ENCODE measurements around the gene TET2. TPM values are rescaled to one million over a fixed set of nuclear protein-coding genes. Genes with fewer than 3 reads are reported as not detected.

TET2 gene
- total and polyA plus RNA-seq, 5 donors from 2014 or later, result 9.9 to 53.2 (median 19.7) TPM

DNA sequence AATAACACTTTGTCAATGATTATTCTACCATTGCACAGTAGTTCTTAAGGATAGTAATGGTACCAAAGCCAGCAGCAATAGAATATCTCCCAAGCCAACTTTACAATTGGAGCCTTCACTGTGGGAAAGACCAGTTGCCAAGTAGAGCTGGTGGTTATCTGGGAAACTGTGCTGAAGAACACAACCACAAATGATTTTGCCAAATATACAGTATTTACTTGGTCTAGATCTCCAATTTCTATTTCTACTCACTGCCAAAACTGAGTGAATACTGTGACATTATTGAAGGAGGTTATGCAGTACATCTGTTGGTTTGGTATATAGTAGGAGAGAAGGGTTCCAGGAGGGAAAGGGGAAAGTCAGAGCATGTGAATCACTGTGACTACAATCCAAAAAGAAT is 3.8 kb downstream of the TET2 start:
- Mint-ChIP-seq H3K9me3 (peaks cover 0 to 4% (median 0%) of the 10 kb centered on the region in 7 donors), H3K36me3 (no peaks in the 10 kb centered on the region), H3K4me3 (no peak overlapping the region), H3K27me3 (peaks cover 9% of the 10 kb centered on the region), H3K27ac (peak overlapping the region in 1 of 3 donors; percentile 5), H3K4me1 (peaks cover 42 to 67% (median 54%) of the 10 kb centered on the region in 4 donors)
- peak overlapping the region; percentile 34 for H3K4me3 ChIP-seq (ENCODE audit: low read depth, low read length)
- DNase-seq (no peak), ATAC-seq (ENCODE audit: low read depth in 2 of 2) (no peak)
- H3K27me3 ChIP-seq (ENCODE audit: control insufficient read depth, insufficient read depth, low read length), result no peaks in the 10 kb centered on the region
- no peaks in the 10 kb centered on the region for H3K36me3 ChIP-seq (ENCODE audit: control insufficient read depth, insufficient read depth, low read length)
- H3K27ac ChIP-seq (ENCODE audit: insufficient read depth, low read length, poor library complexity, severe bottlenecking), result no peak overlapping the region
- H3K4me1 ChIP-seq (ENCODE audit: control insufficient read depth, insufficient read depth, low read length, poor library complexity, severe bottlenecking), result peaks cover 26% of the 10 kb centered on the region
- H3K9me3 ChIP-seq (ENCODE audit: control insufficient read depth in 2 of 2, low read length in 2 of 2), result no peaks in the 10 kb centered on the region

DNA sequence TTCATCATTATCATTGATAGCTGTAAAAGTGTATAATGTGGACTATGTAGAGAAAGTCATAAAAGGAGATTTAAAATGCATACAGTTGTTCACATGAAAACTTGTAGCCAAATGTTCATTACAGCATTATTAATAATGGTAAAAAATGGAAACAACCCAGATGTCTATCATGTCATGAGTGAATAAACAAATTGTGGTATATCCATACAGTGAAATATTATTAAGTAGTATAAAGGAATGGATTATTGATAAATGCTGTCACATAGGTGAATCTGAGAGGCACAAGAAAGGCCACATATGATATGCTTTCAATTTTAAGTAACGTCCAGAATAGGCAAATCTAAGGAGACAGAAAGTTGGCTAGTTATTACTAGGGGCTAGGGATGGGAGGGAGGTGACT is 7.1 kb downstream of the TET2 start:
- H3K9me3 Mint-ChIP-seq, result no peaks in the 10 kb centered on the region

GRCh38 chr4:105154576-105154975 is 7.9 kb downstream of the TET2 start:
- no peaks in the 10 kb centered on the region for H3K36me3 ChIP-seq (ENCODE audit: control insufficient read depth, insufficient read depth, low read length)
- H3K27ac Mint-ChIP-seq, result no peak overlapping the region
- H3K27me3 ChIP-seq (ENCODE audit: control insufficient read depth, insufficient read depth, low read length), result no peaks in the 10 kb centered on the region
- H3K9me3 ChIP-seq (ENCODE audit: control insufficient read depth in 2 of 2, low read length in 2 of 2), result no peaks in the 10 kb centered on the region
- ATAC-seq (ENCODE audit: low read depth in 2 of 2) (no peak), DNase-seq (no peak)
- H3K4me1 Mint-ChIP-seq, result peaks cover 33 to 53% (median 41%) of the 10 kb centered on the region in 4 donors
- no peak overlapping the region for H3K4me3 ChIP-seq (ENCODE audit: low read depth, low read length)
- H3K9me3 Mint-ChIP-seq, result no peaks in the 10 kb centered on the region
- H3K36me3 Mint-ChIP-seq, result peaks cover 4% of the 10 kb centered on the region
- no peak overlapping the region for H3K27ac ChIP-seq (ENCODE audit: insufficient read depth, low read length, poor library complexity, severe bottlenecking)
- H3K4me3 Mint-ChIP-seq, result peak overlapping the region in 1 of 4 donors; percentile 33
- no peaks in the 10 kb centered on the region for H3K27me3 Mint-ChIP-seq
- peaks cover 9% of the 10 kb centered on the region for H3K4me1 ChIP-seq (ENCODE audit: control insufficient read depth, insufficient read depth, low read length, poor library complexity, severe bottlenecking)

More for the DNA sequence above, 7.1 kb downstream of the TET2 start:
- no peaks in the 10 kb centered on the region for H3K27me3 Mint-ChIP-seq
- H3K36me3 Mint-ChIP-seq, result peaks cover 2% of the 10 kb centered on the region
- no peak overlapping the region for H3K4me3 Mint-ChIP-seq
- Histone ChIP-seq H3K36me3 (ENCODE audit: control insufficient read depth, insufficient read depth, low read length) (no peaks in the 10 kb centered on the region), H3K4me1 (ENCODE audit: control insufficient read depth, insufficient read depth, low read length, poor library complexity, severe bottlenecking) (peaks cover 13% of the 10 kb centered on the region), H3K4me3 (ENCODE audit: low read depth, low read length) (no peak overlapping the region), H3K9me3 (ENCODE audit: control insufficient read depth in 2 of 2, low read length in 2 of 2) (no peaks in the 10 kb centered on the region), H3K27me3 (ENCODE audit: control insufficient read depth, insufficient read depth, low read length) (no peaks in the 10 kb centered on the region), H3K27ac (ENCODE audit: insufficient read depth, low read length, poor library complexity, severe bottlenecking) (no peak overlapping the region)
- DNase-seq (no peak), ATAC-seq (ENCODE audit: low read depth in 2 of 2) (no peak)
- peaks cover 41 to 61% (median 49%) of the 10 kb centered on the region in 4 donors for H3K4me1 Mint-ChIP-seq
- H3K27ac Mint-ChIP-seq, result no peak overlapping the region

- Histone ChIP-seq H3K9me3 (ENCODE audit: control insufficient read depth in 2 of 2, low read length in 2 of 2) (no peaks in the 10 kb centered on the region), H3K4me1 (ENCODE audit: control insufficient read depth, insufficient read depth, low read length, poor library complexity, severe bottlenecking) (peaks cover 3% of the 10 kb centered on the region), H3K27ac (ENCODE audit: insufficient read depth, low read length, poor library complexity, severe bottlenecking) (no peak overlapping the region), H3K4me3 (ENCODE audit: low read depth, low read length) (no peak overlapping the region), H3K36me3 (ENCODE audit: control insufficient read depth, insufficient read depth, low read length) (no peaks in the 10 kb centered on the region), H3K27me3 (ENCODE audit: control insufficient read depth, insufficient read depth, low read length) (no peaks in the 10 kb centered on the region)
- Mint-ChIP-seq H3K27me3 (no peaks in the 10 kb centered on the region), H3K4me3 (peak overlapping the region in 1 of 4 donors; percentile 13), H3K27ac (no peak overlapping the region), H3K36me3 (peaks cover 8% of the 10 kb centered on the region), H3K4me1 (peaks cover 33 to 50% (median 39%) of the 10 kb centered on the region in 4 donors), H3K9me3 (no peaks in the 10 kb centered on the region)
- no peak for ATAC-seq (ENCODE audit: low read depth in 2 of 2)
- DNase-seq, result no peak
Observed at GRCh38 chr4:105155426-105155825, 8.8 kb downstream of the TET2 start.

GRCh38 chr4:105158837-105159236 is 12.2 kb downstream of the TET2 start:
- no peak overlapping the region for H3K27ac ChIP-seq (ENCODE audit: insufficient read depth, low read length, poor library complexity, severe bottlenecking)
- peaks cover 4% of the 10 kb centered on the region for H3K4me1 ChIP-seq (ENCODE audit: control insufficient read depth, insufficient read depth, low read length, poor library complexity, severe bottlenecking)
- no peaks in the 10 kb centered on the region for H3K27me3 ChIP-seq (ENCODE audit: control insufficient read depth, insufficient read depth, low read length)
- Mint-ChIP-seq H3K4me3 (no peak overlapping the region), H3K9me3 (no peaks in the 10 kb centered on the region), H3K27me3 (no peaks in the 10 kb centered on the region), H3K27ac (no peak overlapping the region), H3K36me3 (peaks cover 8% of the 10 kb centered on the region), H3K4me1 (peaks cover 31 to 53% (median 43%) of the 10 kb centered on the region in 4 donors)
- H3K4me3 ChIP-seq (ENCODE audit: low read depth, low read length), result no peak overlapping the region
- no peak for ATAC-seq (ENCODE audit: low read depth in 2 of 2)
- H3K9me3 ChIP-seq (ENCODE audit: control insufficient read depth in 2 of 2, low read length in 2 of 2), result no peaks in the 10 kb centered on the region
- DNase-seq, result no peak
- H3K36me3 ChIP-seq (ENCODE audit: control insufficient read depth, insufficient read depth, low read length), result no peaks in the 10 kb centered on the region

DNA sequence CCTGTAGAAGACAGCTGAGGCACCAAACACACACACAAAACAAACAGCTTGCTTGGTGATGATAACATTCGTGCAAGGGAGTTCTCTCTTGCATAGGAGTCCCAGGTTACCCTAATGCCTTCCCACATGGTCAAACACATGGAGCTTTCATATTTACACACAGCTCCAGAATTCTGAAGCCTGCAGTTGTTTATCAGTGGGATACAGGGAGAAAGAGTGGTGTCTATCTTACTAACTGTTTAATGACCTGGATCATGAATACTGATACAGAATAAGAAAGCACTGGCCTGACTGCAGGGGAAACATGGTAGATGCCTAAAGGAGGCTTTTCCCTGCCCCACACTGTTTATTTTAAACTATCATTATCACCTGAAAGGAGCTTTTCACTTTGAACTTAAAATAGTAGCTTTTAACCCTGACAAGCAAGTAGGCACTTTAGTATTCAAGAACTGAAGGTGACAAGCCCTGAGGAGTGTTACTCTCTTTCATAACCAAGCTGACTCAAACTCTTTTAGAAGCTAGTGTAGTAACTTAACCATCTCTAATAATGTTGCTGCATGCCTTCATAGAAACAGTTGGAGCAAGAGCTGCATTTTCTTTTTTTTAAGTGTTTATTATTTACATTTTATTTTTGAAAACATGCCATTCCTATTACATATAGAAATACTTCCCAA is 15.6 kb downstream of the TET2 start:
- Mint-ChIP-seq H3K4me3 (no peak overlapping the region), H3K36me3 (peaks cover 8% of the 10 kb centered on the region), H3K27ac (no peak overlapping the region), H3K4me1 (peaks cover 28 to 33% (median 31%) of the 10 kb centered on the region in 4 donors), H3K27me3 (no peaks in the 10 kb centered on the region), H3K9me3 (no peaks in the 10 kb centered on the region)
- Histone ChIP-seq H3K4me3 (ENCODE audit: low read depth, low read length) (no peak overlapping the region), H3K27me3 (ENCODE audit: control insufficient read depth, insufficient read depth, low read length) (no peaks in the 10 kb centered on the region), H3K9me3 (ENCODE audit: control insufficient read depth in 2 of 2, low read length in 2 of 2) (no peaks in the 10 kb centered on the region), H3K27ac (ENCODE audit: insufficient read depth, low read length, poor library complexity, severe bottlenecking) (no peak overlapping the region), H3K36me3 (ENCODE audit: control insufficient read depth, insufficient read depth, low read length) (no peaks in the 10 kb centered on the region), H3K4me1 (ENCODE audit: control insufficient read depth, insufficient read depth, low read length, poor library complexity, severe bottlenecking) (peaks cover 4% of the 10 kb centered on the region)
- ATAC-seq (ENCODE audit: low read depth in 2 of 2) (no peak), DNase-seq (no peak)

- Histone ChIP-seq H3K27me3 (ENCODE audit: control insufficient read depth, insufficient read depth, low read length) (no peaks in the 10 kb centered on the region), H3K9me3 (ENCODE audit: control insufficient read depth in 2 of 2, low read length in 2 of 2) (no peaks in the 10 kb centered on the region), H3K4me1 (ENCODE audit: control insufficient read depth, insufficient read depth, low read length, poor library complexity, severe bottlenecking) (peaks cover 4% of the 10 kb centered on the region), H3K27ac (ENCODE audit: insufficient read depth, low read length, poor library complexity, severe bottlenecking) (no peak overlapping the region), H3K4me3 (ENCODE audit: low read depth, low read length) (no peak overlapping the region), H3K36me3 (ENCODE audit: control insufficient read depth, insufficient read depth, low read length) (peaks cover 4% of the 10 kb centered on the region)
- Mint-ChIP-seq H3K4me3 (peak overlapping the region in 1 of 4 donors; percentile 2), H3K4me1 (peaks cover 34 to 47% (median 38%) of the 10 kb centered on the region in 4 donors), H3K9me3 (peaks cover 0 to 7% (median 0%) of the 10 kb centered on the region in 7 donors), H3K27me3 (no peaks in the 10 kb centered on the region), H3K27ac (no peak overlapping the region), H3K36me3 (peaks cover 21% of the 10 kb centered on the region)
- no peak for DNase-seq
- ATAC-seq (ENCODE audit: low read depth in 2 of 2), result no peak
Observed at GRCh38 chr4:105164548-105164947, 17.9 kb downstream of the TET2 start.

DNA sequence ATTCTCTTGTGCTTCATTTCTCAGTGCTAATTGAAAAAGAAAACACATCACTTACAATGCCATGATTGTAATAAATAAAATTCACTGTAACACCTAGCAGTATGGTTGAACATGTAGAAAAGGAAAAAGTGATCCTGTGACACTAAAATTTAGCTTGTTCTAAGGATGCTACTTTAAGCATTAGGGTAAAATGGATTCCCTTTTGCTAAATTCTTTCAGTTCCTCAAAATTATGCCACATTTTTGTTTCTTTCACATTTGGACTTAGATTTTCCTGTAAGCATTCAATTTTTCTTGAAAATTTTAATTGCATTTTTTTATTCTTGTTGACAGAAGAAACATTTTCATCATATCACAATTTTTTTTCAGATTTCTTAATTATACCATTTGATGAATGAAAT is 19.4 kb downstream of the TET2 start:
- DNase-seq, result no peak
- H3K4me1 Mint-ChIP-seq, result peaks cover 31 to 52% (median 43%) of the 10 kb centered on the region in 4 donors

More for the DNA sequence above, 19.4 kb downstream of the TET2 start:
- ATAC-seq (ENCODE audit: low read depth in 2 of 2), result no peak
- peaks cover 24% of the 10 kb centered on the region for H3K36me3 Mint-ChIP-seq
- H3K9me3 Mint-ChIP-seq, result peaks cover 0 to 7% (median 0%) of the 10 kb centered on the region in 7 donors
- no peak overlapping the region for H3K27ac Mint-ChIP-seq
- Histone ChIP-seq H3K9me3 (ENCODE audit: control insufficient read depth in 2 of 2, low read length in 2 of 2) (no peaks in the 10 kb centered on the region), H3K36me3 (ENCODE audit: control insufficient read depth, insufficient read depth, low read length) (peaks cover 7% of the 10 kb centered on the region), H3K4me3 (ENCODE audit: low read depth, low read length) (no peak overlapping the region), H3K27ac (ENCODE audit: insufficient read depth, low read length, poor library complexity, severe bottlenecking) (no peak overlapping the region), H3K27me3 (ENCODE audit: control insufficient read depth, insufficient read depth, low read length) (no peaks in the 10 kb centered on the region), H3K4me1 (ENCODE audit: control insufficient read depth, insufficient read depth, low read length, poor library complexity, severe bottlenecking) (peaks cover 4% of the 10 kb centered on the region)
- H3K27me3 Mint-ChIP-seq, result no peaks in the 10 kb centered on the region
- no peak overlapping the region for H3K4me3 Mint-ChIP-seq
